Endodermal cell (in vitro differentiated cells): ENCODE results near the gene DCAF4L1. TPM values are rescaled to one million over a fixed set of nuclear protein-coding genes. Genes with fewer than 3 reads are reported as not detected.

ENCODE experiments used
- DNase-seq: peaks from one replicate; pipeline ENCODE4 v3.0.0-alpha.2; 2017
- H3K27ac ChIP-seq: 2 replicates; pipeline ENCODE4 v1.5.1; 2013; ENCODE audit warnings: mild to moderate bottlenecking, low read depth, low read length, moderate library complexity
- H3K27me3 ChIP-seq: 2 replicates; pipeline ENCODE4 v1.6.1; 2013; ENCODE audit warnings: mild to moderate bottlenecking, low read length, moderate library complexity; ENCODE audit not compliant: insufficient read depth, control insufficient read depth, poor library complexity, severe bottlenecking
- H3K36me3 ChIP-seq: 2 replicates; pipeline ENCODE4 v1.7.0; 2013; ENCODE audit warnings: mild to moderate bottlenecking, low read length, moderate library complexity; ENCODE audit not compliant: control insufficient read depth, insufficient read depth
- H3K4me1 ChIP-seq: one replicate; pipeline ENCODE4 v1.7.0; 2013; ENCODE audit warnings: low read length; ENCODE audit not compliant: control insufficient read depth, insufficient read depth
- H3K4me3 ChIP-seq: 2 replicates; pipeline ENCODE4 v1.5.1; 2013; ENCODE audit warnings: mild to moderate bottlenecking, low read length, moderate library complexity
- H3K9ac ChIP-seq: 2 replicates; pipeline ENCODE4 v1.6.1; 2013; ENCODE audit warnings: mild to moderate bottlenecking, low read length, moderate library complexity; ENCODE audit not compliant: poor library complexity, severe bottlenecking; ENCODE audit errors: extremely low read depth
- H3K9me3 ChIP-seq: 2 replicates; pipeline ENCODE4 v1.6.1; 2013; ENCODE audit warnings: mild to moderate bottlenecking, low read length, moderate library complexity; ENCODE audit not compliant: control insufficient read depth
- H3K27ac Mint-ChIP-seq: 2 replicates; pipeline ENCODE4 v1.8.0; 2020; ENCODE audit warnings: mixed read lengths
- H3K27me3 Mint-ChIP-seq: 2 replicates; pipeline ENCODE4 v1.8.0; 2021; ENCODE audit warnings: mild to moderate bottlenecking, mixed read lengths; ENCODE audit not compliant: insufficient read depth
- H3K36me3 Mint-ChIP-seq: 2 replicates; pipeline ENCODE4 v1.8.0; 2020; ENCODE audit warnings: low read depth, mixed read lengths
- H3K4me1 Mint-ChIP-seq: 2 replicates; pipeline ENCODE4 v1.8.0; 2020; ENCODE audit warnings: mixed read lengths
- H3K4me3 Mint-ChIP-seq: 2 replicates; pipeline ENCODE4 v1.8.0; 2020; ENCODE audit warnings: mild to moderate bottlenecking, moderate library complexity, mixed read lengths
- H3K9me3 Mint-ChIP-seq: 2 replicates; pipeline ENCODE4 v1.8.0; 2020; ENCODE audit warnings: mild to moderate bottlenecking, mixed read lengths
- WGBS, 2 experiments: methylation state at CpG; one replicate each; pipeline versions ENCODE4 v1.1.5 to v1.1.7; 2013; ENCODE audit warnings: missing lambda C conversion rate in 2 of 2, mixed read lengths in 1 of 2; ENCODE audit not compliant: insufficient coverage in 1 of 2, insufficient read length in 1 of 2; 5-methylcytosine and 5-hydroxymethylcytosine counted together
- total RNA-seq, 2 donors: library from RNA; stranded (reverse); fragmentation: NEBNext Ultra II Directional in 1 of 2; extraction: Animal tissue kit (Norgen Biotek cat#: 25700) in 1 of 2; gene quantifications; 2 replicates in 1 of 2; 3 replicates in 1 of 2; pipeline ENCODE4 v1.2.1, GENCODE V29; 2021
- TF ChIP-seq, protein P1 (sequence below): fragments of 200-600 bp; sonication (generic); conservative IDR thresholded peaks from 2 replicates; pipeline ENCODE4 v1.5.0; 2021; ENCODE audit warnings: antibody characterized with exemption, mild to moderate bottlenecking

The DCAF4L1 gene
- total RNA-seq, 2 donors from 2014 or later, result 0.15 to 0.18 TPM

DNA sequence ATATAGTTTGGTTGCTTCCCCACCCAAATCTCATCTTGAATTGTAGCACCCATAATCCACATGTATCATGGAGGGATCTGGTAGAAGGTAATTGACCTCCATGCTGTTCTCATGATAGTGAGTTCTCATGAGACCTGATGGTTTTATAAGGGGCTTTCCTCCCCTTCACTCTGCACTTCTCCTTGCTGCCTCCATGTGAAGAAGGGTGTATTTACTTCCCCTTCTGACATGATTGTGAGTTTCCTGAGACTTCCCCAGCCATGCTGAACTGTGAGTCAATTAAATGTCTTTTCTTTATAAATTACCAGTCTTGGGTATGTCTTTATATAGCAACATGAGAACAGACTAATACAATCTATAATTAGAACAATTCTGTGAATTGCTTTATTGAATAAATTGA is 11.9 kb upstream of the DCAF4L1 start:
- DNase-seq, result no peak
- no peaks in the 10 kb centered on the region for H3K27me3 ChIP-seq
- no peak overlapping the region for H3K4me3 Mint-ChIP-seq
- no peak overlapping the region for H3K27ac ChIP-seq
- no peaks in the 10 kb centered on the region for H3K27me3 Mint-ChIP-seq
- H3K27ac Mint-ChIP-seq, result no peak overlapping the region
- no peaks in the 10 kb centered on the region for H3K36me3 ChIP-seq
- H3K36me3 Mint-ChIP-seq, result peaks cover 4% of the 10 kb centered on the region
- H3K9me3 ChIP-seq, result no peaks in the 10 kb centered on the region
- H3K4me3 ChIP-seq, result no peak overlapping the region
- no peaks in the 10 kb centered on the region for H3K4me1 Mint-ChIP-seq
- no peak overlapping the region for H3K9ac ChIP-seq
- no peaks in the 10 kb centered on the region for H3K4me1 ChIP-seq
- TF ChIP-seq, protein P1, sequence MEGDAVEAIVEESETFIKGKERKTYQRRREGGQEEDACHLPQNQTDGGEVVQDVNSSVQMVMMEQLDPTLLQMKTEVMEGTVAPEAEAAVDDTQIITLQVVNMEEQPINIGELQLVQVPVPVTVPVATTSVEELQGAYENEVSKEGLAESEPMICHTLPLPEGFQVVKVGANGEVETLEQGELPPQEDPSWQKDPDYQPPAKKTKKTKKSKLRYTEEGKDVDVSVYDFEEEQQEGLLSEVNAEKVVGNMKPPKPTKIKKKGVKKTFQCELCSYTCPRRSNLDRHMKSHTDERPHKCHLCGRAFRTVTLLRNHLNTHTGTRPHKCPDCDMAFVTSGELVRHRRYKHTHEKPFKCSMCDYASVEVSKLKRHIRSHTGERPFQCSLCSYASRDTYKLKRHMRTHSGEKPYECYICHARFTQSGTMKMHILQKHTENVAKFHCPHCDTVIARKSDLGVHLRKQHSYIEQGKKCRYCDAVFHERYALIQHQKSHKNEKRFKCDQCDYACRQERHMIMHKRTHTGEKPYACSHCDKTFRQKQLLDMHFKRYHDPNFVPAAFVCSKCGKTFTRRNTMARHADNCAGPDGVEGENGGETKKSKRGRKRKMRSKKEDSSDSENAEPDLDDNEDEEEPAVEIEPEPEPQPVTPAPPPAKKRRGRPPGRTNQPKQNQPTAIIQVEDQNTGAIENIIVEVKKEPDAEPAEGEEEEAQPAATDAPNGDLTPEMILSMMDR, result no peak
- peaks cover 27% of the 10 kb centered on the region for H3K9me3 Mint-ChIP-seq

- H3K27me3 ChIP-seq, result no peaks in the 10 kb centered on the region
- H3K4me3 ChIP-seq, result no peak overlapping the region
- Mint-ChIP-seq H3K9me3 (peaks cover 13% of the 10 kb centered on the region), H3K4me3 (no peak overlapping the region), H3K4me1 (no peaks in the 10 kb centered on the region), H3K36me3 (no peaks in the 10 kb centered on the region), H3K27me3 (no peaks in the 10 kb centered on the region), H3K27ac (no peak overlapping the region)
- H3K27ac ChIP-seq, result no peak overlapping the region
- TF ChIP-seq, protein P1, result no peak
- no peak for DNase-seq
- H3K4me1 ChIP-seq, result no peaks in the 10 kb centered on the region
- WGBS, 2 experiments, result 79 to 83% methylated on average over 1 of the region's 1 CpG
- no peak overlapping the region for H3K9ac ChIP-seq
- no peaks in the 10 kb centered on the region for H3K36me3 ChIP-seq
- H3K9me3 ChIP-seq, result no peaks in the 10 kb centered on the region
Measured at GRCh38 chr4:41975341-41975740, 6.2 kb upstream of the DCAF4L1 start.

DNA sequence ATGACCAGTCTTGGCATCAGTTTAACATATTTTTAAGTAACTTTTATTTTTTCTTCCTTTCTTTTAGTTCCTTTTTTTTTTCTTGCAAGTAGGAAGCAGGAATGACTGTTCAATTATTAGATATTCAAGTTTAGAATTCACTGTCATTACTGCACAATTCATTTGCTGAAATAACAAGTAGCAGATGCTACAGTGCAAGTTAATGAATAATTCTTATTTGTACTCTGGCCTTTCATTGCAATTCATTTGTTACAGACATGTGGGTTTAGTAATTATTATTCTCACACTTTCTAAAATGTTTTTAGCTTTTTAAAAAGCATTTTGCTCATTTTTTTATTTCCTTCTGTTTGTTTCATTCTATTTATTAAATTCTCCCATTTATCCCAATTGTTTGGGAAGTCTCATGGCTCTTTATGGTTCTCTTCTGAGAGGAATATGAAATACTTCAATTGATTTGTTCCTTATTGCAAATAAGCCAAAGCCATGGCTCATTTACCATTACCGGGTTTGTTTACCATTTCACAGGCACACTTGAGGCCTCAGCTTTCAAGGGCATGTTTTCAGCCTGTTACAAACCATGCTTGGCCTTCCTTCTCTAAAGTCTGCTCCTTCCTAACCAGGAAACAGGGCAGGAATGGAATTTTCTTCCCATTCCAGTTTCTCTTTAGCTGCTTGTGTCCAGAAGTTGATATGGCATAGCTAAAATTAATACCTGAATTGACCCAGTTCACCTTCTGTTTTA is 4.6 kb upstream of the DCAF4L1 start:
- no peak for DNase-seq
- Mint-ChIP-seq H3K36me3 (no peaks in the 10 kb centered on the region), H3K4me1 (no peaks in the 10 kb centered on the region), H3K9me3 (peaks cover 6% of the 10 kb centered on the region), H3K27me3 (no peaks in the 10 kb centered on the region), H3K4me3 (no peak overlapping the region), H3K27ac (no peak overlapping the region)
- Histone ChIP-seq H3K27me3 (no peaks in the 10 kb centered on the region), H3K36me3 (no peaks in the 10 kb centered on the region), H3K27ac (no peak overlapping the region), H3K9ac (no peak overlapping the region), H3K4me1 (no peaks in the 10 kb centered on the region), H3K9me3 (no peaks in the 10 kb centered on the region), H3K4me3 (no peak overlapping the region)
- TF ChIP-seq, protein P1, result no peak
- WGBS, 2 experiments, result 79 to 88% methylated on average over 1 of the region's 1 CpG
